Measurements from ENCODE around the gene FMO4.

FMO4 gene, protein sequence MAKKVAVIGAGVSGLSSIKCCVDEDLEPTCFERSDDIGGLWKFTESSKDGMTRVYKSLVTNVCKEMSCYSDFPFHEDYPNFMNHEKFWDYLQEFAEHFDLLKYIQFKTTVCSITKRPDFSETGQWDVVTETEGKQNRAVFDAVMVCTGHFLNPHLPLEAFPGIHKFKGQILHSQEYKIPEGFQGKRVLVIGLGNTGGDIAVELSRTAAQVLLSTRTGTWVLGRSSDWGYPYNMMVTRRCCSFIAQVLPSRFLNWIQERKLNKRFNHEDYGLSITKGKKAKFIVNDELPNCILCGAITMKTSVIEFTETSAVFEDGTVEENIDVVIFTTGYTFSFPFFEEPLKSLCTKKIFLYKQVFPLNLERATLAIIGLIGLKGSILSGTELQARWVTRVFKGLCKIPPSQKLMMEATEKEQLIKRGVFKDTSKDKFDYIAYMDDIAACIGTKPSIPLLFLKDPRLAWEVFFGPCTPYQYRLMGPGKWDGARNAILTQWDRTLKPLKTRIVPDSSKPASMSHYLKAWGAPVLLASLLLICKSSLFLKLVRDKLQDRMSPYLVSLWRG

DNA sequence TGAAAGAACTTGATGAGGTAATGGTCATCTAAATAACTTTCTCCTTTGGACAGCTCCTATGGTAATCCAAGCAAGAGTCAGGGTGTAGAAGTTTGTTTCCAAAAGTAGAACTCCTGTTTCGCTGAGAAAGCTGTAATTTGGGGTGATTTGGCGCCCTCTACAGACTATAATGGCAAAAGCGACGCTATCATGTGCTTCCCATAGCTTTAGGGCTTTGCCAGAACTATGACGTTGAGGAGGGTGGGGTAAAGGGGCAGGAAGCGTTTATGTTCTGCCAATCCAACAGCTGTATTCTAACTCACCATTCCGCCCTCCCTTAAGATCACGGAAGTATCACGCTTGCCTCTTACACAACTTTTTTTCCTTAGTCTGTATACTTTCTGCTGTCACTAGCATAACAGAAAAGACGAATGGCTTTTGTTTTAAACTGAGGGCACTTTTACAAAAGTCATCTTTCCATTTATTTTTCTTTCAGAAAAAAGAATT is at the start of gene FMO4:
TSS of gene FMO4 (plus strand) at position 349 of the 486 bp plus-strand sequence. CDS start 5,643 bp downstream, outside the sequence.
- Mint-ChIP-seq H3K27ac (peak within 1 kb of the TSS; percentile 82 to 95 (median 86)), H3K9me3 (no peaks in the 10 kb centered on the region), H3K4me1 (peaks cover 19% of the 10 kb centered on the region), H3K36me3 (ENCODE audit: low read depth) (peaks cover 2% of the 10 kb centered on the region), H3K27me3 (ENCODE audit: low read depth) (no peaks in the 10 kb centered on the region), H3K4me3 (peak within 1 kb of the TSS; percentile 75 to 83 (median 82))
- TF ChIP-seq, protein P1, sequence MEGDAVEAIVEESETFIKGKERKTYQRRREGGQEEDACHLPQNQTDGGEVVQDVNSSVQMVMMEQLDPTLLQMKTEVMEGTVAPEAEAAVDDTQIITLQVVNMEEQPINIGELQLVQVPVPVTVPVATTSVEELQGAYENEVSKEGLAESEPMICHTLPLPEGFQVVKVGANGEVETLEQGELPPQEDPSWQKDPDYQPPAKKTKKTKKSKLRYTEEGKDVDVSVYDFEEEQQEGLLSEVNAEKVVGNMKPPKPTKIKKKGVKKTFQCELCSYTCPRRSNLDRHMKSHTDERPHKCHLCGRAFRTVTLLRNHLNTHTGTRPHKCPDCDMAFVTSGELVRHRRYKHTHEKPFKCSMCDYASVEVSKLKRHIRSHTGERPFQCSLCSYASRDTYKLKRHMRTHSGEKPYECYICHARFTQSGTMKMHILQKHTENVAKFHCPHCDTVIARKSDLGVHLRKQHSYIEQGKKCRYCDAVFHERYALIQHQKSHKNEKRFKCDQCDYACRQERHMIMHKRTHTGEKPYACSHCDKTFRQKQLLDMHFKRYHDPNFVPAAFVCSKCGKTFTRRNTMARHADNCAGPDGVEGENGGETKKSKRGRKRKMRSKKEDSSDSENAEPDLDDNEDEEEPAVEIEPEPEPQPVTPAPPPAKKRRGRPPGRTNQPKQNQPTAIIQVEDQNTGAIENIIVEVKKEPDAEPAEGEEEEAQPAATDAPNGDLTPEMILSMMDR (IDR thresholded peaks at IDR 0.05; ENCODE audit: unreplicated experiment in 3 of 3), result peak; percentile 74 to 96 (median 88)

- Mint-ChIP-seq H3K9me3 (no peaks in the 10 kb centered on the region), H3K4me3 (no peak overlapping the region), H3K27me3 (ENCODE audit: low read depth) (no peaks in the 10 kb centered on the region), H3K27ac (peak overlapping the region in 1 of 3 experiments; percentile 71), H3K4me1 (peaks cover 31% of the 10 kb centered on the region), H3K36me3 (ENCODE audit: low read depth) (no peaks in the 10 kb centered on the region)
- TF ChIP-seq, protein P1 (IDR thresholded peaks at IDR 0.05; ENCODE audit: unreplicated experiment in 3 of 3), result no peak
Observed at GRCh38 chr1:171265686-171266085, 48.3 kb upstream of the FMO4 start.

- Mint-ChIP-seq H3K9me3 (no peaks in the 10 kb centered on the region), H3K4me1 (peaks cover 22% of the 10 kb centered on the region), H3K27me3 (ENCODE audit: low read depth) (no peaks in the 10 kb centered on the region), H3K27ac (peak overlapping the region in 2 of 3 experiments; percentile 7 to 25), H3K36me3 (ENCODE audit: low read depth) (peaks cover 3% of the 10 kb centered on the region), H3K4me3 (no peak overlapping the region)
- TF ChIP-seq, protein P1 (IDR thresholded peaks at IDR 0.05; ENCODE audit: unreplicated experiment in 3 of 3), result no peak
Observed at GRCh38 chr1:171266930-171267329, 47.1 kb upstream of the FMO4 start.

GRCh38 chr1:171267391-171267790 is 46.6 kb upstream of the FMO4 start:
- H3K4me3 Mint-ChIP-seq, result no peak overlapping the region
- peaks cover 22% of the 10 kb centered on the region for H3K4me1 Mint-ChIP-seq
- H3K27ac Mint-ChIP-seq, result peak overlapping the region in 2 of 3 experiments; percentile 7 to 25
- peaks cover 3% of the 10 kb centered on the region for H3K36me3 Mint-ChIP-seq (ENCODE audit: low read depth)
- H3K27me3 Mint-ChIP-seq (ENCODE audit: low read depth), result no peaks in the 10 kb centered on the region
- TF ChIP-seq, protein P1 (IDR thresholded peaks at IDR 0.05; ENCODE audit: unreplicated experiment in 3 of 3), result no peak
- H3K9me3 Mint-ChIP-seq, result no peaks in the 10 kb centered on the region

GRCh38 chr1:171270806-171271205 is 43.2 kb upstream of the FMO4 start:
- Mint-ChIP-seq H3K4me3 (no peak overlapping the region), H3K36me3 (ENCODE audit: low read depth) (peaks cover 3% of the 10 kb centered on the region), H3K27me3 (ENCODE audit: low read depth) (no peaks in the 10 kb centered on the region), H3K9me3 (no peaks in the 10 kb centered on the region), H3K4me1 (peaks cover 10% of the 10 kb centered on the region), H3K27ac (no peak overlapping the region)
- TF ChIP-seq, protein P1 (IDR thresholded peaks at IDR 0.05; ENCODE audit: unreplicated experiment in 3 of 3), result no peak
